Measurements from ENCODE around the gene MBTD1.
A peak's percentile ranks its signal among the peaks of the same experiment; 100 is the strongest.
"Not testable (repeated sequence)": the region's sequence is repeated elsewhere in the genome, so short reads cannot be mapped to it uniquely, and the experiment has no call there.

MBTD1 gene

DNA sequence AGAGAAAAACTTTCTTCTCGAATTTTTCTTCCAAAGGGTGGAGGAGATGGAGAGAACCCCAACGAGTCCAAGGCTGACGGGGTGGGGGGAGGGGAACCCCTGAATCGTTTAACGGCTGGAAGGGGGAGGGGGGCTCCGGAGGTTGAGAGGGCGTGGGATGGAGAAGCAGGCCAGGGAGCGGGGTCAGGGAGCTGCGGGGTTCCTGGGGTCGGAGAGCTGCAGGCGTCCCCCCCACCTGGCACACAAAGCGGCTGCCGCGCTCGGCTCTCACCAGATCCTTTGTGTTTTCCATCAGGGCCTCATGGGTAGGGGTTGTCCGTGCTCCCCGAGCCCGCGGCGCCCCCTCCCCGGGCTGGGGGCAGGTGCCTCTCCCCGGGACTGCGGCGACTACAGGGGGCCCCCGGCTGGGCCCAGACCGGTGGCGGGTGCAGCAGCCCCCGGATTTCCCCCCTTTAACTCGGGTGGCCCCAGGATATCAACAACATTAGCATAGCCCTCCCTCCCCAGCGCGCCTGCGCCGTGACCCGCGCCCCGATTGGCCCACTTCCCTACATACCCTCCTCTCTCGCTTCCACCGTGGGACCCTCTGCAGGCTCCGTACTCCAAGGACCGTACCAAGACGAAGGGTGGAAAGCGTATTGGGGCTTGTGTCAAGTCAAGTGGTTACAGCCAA lies at the start of gene MBTD1:
Gene MBTD1 (minus strand): TSS at position 486 of the 673 bp plus-strand sequence. CDS start 34,888 bp downstream, outside the sequence.
- FAIRE-seq: no peak

DNA sequence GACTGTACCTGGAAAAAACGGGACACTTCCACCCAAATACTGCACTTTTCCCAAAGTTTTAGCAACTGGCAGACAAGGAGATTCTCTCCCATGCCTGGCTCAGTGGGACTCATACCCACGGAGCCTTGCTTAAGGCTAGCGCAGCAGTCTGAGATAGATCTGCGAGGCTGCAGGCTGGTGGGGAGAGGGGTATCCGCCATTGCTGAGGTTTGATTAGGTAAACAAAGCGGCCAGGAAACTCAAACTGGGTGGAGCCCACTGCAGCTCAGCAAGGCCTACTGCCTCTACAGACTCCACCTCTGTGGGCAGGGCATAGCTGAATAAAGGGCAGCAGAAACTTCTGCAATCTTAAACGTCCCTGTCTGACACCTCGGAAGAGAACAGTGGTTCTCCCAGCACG lies 45.3 kb upstream of the MBTD1 start:
- no peak for FAIRE-seq

DNA sequence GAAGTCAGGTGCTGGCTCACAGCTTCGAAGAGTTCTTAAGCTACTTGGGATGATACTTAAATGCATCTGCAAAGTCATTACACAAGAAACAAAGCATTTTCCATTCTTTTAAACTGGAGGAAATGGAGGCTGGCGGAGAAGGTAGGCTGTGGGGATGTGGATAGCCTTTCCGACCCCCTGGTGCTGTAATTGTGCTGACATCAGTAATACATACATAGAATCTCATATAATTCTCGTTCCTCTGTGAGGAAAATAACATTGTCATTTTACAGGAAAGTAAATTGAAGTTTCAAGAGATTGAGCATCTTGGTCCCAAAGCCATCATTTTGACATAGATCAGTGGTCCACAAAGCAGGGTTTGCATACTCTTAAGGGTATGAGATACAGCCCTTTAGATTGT lies 40.0 kb upstream of the MBTD1 start:
- FAIRE-seq: no peak

DNA sequence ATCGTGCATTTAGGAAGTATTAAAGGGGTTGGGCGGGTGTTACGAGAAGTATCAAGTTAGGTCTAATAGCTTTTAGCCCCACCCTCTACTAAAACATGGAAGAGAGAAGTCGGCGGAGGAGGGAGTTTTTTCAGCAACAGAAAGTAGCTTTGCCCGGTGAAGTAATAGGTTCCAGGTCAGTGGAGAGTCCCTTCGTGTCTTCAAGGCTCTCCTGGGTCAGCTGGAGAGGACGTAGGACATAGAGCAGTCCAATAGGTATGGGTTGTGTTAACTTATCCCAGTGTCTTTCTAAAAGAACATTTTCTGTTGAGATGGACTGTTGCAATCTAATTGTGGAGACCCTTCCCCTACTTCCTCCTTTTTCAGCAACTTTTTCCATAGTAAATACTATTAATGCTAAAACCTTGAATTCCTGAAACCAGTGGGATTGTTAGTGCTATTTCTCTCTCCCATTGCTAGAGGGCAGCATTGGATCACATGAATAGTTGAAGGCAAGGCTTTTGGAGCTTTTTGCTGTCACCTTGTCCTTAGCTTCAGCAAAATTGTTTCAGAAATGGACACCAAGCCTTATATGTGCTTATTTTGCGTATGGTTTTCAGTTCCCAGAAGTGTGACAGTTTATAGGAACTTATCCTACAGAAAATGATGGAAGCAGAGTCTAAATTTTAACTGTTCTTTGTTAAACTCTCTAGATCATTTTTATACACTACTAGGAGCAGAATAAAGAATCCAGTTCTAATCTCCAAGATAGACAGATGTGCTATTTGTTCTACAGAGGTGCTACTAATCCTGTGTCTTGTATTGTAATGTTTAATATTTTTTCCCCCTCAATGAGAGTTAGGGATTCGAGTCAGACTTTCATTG lies 38.9 kb upstream of the MBTD1 start:
- peak; percentile 4 for FAIRE-seq

DNA sequence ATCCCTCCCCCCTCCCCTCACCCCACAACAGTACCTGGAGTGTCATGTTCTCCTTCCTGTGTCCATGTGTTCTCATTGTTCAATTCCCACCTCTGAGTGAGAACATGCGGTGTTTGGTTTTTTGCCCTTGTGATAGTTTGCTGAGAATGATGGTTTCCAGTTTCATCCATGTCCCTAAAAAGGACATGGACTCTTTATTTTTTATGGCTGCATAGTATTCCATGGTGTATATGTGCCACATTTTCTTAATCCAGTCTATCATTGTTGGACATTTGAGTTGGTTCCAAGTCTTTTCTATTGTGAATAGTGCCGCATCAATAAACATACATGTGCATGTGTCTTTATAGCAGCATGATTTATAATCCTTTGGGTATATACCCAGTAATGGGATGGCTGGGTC lies 34.5 kb upstream of the MBTD1 start:
- not testable (repeated sequence) for FAIRE-seq

DNA sequence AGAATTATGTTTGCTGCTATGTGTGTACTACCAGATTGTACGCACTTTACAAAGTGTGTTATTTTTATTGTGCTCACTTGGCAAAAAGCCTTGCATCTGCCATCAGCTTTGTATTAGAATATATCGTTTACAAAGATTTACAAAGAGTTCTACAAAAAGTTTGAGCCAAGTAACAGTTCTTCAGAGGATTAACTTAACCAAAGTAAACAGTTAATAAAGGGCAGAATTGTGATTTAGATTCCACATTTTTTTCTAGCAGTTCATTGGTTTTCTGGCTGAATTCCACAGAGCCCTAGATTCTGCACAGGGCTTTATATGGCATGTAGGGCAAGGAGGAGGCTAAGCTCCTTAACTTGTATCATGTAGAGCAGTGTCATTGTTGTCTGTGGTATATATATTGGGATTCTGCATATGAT lies 29.9 kb upstream of the MBTD1 start:
- no peak for FAIRE-seq

DNA sequence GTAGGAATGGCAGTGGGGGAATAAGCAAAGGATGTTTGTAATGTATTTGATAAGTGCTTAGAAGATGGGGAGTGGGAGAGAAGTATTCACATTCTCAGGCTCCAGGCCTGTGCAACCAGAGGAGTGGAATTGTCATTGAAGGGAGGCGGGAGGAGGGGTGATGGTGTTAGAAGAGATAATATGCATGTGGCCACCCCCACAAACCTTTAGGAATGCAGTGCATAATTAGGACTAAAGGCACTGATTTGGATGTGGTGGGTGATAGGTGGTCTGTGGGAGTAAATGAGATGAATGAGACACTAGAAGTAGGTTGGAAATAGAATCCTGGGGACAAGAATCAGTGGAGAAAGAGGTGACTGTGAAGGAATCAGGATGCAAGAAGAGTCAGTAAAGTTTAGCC lies 27.6 kb upstream of the MBTD1 start:
- no peak for FAIRE-seq

DNA sequence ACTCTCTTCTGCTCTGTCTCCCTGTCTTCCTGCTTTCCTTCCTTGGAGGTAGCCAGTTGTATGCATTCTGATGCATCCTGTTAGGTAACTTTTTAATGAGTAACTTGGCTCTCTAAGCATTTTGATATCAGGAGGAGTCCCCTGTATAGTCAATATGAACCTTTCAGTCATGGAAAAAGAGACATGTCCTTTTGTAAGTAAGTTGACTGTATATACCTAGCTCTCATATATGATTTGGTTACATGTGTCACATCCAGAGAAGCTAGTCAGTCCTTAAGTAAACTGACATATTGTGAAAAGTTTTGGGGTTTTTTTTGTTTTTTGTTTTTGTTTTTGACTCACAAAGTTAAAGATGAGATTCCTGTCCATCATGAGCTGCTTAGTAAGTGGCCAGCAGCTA lies 19.3 kb upstream of the MBTD1 start:
- no peak for FAIRE-seq

- FAIRE-seq: no peak
Measured at GRCh38 chr17:51275381-51275780, 15.5 kb upstream of the MBTD1 start.

- no peak for FAIRE-seq
Measured at GRCh38 chr17:51272812-51273211, 13.0 kb upstream of the MBTD1 start.

DNA sequence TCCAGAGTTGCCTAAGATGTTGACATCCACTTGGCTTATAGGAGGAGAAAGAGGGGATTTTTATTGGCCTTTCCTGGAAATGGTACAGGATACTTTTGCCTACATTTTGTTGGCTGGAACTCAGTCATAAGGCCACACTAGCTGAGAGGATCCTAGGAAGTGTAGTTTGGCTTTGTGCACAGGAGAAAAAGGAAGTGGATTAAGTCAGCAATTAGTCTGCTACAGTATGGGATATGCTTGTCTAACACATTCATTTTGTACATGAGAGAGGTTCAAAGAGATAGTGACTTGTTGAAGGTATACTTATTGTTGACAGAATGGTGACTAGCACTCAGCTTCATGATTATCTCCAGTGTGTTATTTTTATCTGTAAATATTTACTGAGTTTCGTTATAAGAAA lies 10.8 kb upstream of the MBTD1 start:
- no peak for FAIRE-seq

- no peak for FAIRE-seq
Measured at GRCh38 chr17:51269991-51270390, 10.1 kb upstream of the MBTD1 start.

GRCh38 chr17:51264466-51264865 lies 4.6 kb upstream of the MBTD1 start:
- FAIRE-seq: not testable (repeated sequence)

DNA sequence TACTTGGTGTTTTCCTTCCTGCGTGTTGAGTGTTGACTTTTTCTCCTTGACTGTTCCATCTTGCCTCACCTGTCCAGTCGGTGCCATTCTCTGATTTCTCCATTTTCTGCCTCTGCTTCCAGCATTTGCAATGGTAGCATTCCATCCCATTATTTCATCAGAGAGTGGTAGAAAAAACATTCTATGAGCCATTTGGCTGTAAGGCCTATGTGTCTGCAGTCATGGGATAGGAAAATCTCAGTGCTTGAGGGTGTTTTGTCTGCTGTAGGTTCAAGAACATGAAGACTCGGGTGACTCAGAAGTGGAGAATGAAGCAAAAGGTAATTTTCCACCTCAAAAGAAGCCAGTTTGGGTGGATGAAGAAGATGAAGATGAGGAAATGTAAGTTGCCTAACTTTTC lies 3.2 kb upstream of the MBTD1 start:
- FAIRE-seq: no peak

GRCh38 chr17:51261024-51261963 lies 1.4 kb upstream of the MBTD1 start:
- FAIRE-seq: no peak

GRCh38 chr17:51260237-51261023 lies 581 bp upstream of the MBTD1 start, which contains the start of gene UTP18:
Gene UTP18, plus strand, starts transcription at chr17:51260546. Its CDS starts 39 bp downstream, at chr17:51260585.
- no peak for FAIRE-seq

DNA sequence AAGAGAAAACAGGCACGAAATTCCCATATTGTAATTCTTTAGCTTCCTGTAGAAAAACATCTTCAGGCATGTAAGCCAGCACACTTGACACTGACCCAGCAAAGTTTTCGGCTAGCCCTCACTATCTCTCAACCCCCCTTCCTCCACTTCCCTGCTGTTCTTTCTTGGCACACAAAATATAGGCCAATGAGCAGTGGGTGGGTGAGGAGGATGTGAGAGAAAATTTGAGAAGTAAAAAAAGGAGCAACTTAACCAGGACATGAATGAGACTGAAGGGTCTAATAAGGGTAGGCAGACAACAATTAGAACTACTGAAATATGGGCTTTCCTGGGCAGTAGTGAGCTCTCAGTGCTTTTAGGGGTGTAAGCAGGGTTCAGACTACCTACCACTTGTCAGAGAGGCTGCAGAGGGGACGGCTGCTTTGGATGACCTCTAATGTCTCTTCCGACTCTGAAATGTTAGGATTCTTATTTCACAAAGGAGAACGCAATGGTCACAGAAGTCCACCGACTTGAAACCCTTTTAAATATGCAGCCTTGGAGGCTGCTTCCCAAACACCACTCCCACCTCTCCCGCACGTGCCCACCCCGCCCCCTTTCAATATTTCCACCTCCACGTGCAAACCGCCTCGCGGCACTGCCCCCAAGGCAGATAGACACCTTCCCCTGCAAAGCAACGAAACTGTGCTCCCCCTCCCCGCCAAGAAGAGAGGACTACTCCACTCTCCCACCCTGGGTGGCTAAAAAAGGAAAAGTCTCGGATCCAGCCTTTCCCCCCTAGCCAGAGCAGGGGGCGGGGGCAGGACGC lies 889 bp downstream of the MBTD1 start:
- no peak for FAIRE-seq

GRCh38 chr17:51257150-51258081 lies 2.4 kb downstream of the MBTD1 start:
- FAIRE-seq: no peak

DNA sequence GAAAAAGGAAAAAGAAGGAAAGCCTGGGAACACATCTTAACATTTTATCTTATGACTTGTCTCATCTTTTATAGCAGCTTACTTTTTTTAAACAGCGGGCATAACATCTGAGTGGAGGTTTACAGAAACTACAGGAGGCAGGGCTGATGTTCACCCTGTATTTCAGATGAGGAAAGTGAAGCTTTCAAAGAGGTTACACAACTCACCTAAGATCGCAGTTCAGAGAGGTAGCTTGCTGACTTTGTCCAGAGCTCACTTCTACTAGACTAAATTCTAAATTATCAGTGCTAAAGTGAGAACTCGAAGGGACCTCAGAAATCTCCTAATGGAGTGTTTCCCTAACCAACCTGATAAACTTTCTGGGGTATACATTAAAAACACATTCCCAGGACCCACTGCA lies 3.7 kb downstream of the MBTD1 start:
- FAIRE-seq: no peak

- FAIRE-seq: no peak
Measured at GRCh38 chr17:51255673-51256072, 4.2 kb downstream of the MBTD1 start.
